Keratinocyte (primary cell): ENCODE measurements around the gene VWA7. TPM values are rescaled to one million over a fixed set of nuclear protein-coding genes. Genes with fewer than 3 reads are reported as not detected.

Experiments used
- DNase-seq: peaks from one replicate; pipeline ENCODE4 v3.0.0-alpha.2; 2011; ENCODE audit warnings: low read depth, missing footprints, low spot score
- FAIRE-seq: peaks from 2 replicates; lab custom pipeline; 2011; peaks lifted over from hg19 to GRCh38; lab: Jason Lieb, UNC
- H2AFZ ChIP-seq: 2 replicates; pipeline ENCODE4 v1.6.0; 2012; ENCODE audit warnings: low read length, control low read depth, inconsistent platforms; ENCODE audit not compliant: control insufficient read depth
- H3K27ac ChIP-seq: 2 replicates; pipeline ENCODE4 v1.5.1; 2011; ENCODE audit warnings: low read length; ENCODE audit not compliant: control insufficient read depth, insufficient read depth
- H3K27me3 ChIP-seq: 3 replicates; pipeline ENCODE4 v1.6.0; 2011; ENCODE audit warnings: low read length; ENCODE audit not compliant: control insufficient read depth, insufficient read depth; ENCODE audit errors: extremely low read depth
- H3K36me3 ChIP-seq, 2 experiments: 2 replicates in 1 of 2; 3 replicates in 1 of 2; pipeline ENCODE4 v1.5.1; 2011; ENCODE audit warnings: low read length in 2 of 2, mild to moderate bottlenecking in 1 of 2; ENCODE audit not compliant: control insufficient read depth in 2 of 2, insufficient read depth in 2 of 2; ENCODE audit errors: extremely low read depth in 1 of 2
- H3K4me1 ChIP-seq: 3 replicates; pipeline ENCODE4 v1.5.1; 2011; ENCODE audit warnings: low read length; ENCODE audit not compliant: control insufficient read depth, insufficient read depth; ENCODE audit errors: extremely low read depth
- H3K4me2 ChIP-seq: 3 replicates; pipeline ENCODE4 v1.6.0; 2011; ENCODE audit warnings: low read depth, low read length; ENCODE audit not compliant: control insufficient read depth, insufficient read depth; ENCODE audit errors: extremely low read depth
- H3K4me3 ChIP-seq, 3 experiments: fragments of 200-600 bp in 1 of 3; sonication (generic) in 1 of 3; 2 replicates in 2 of 3; 3 replicates in 1 of 3; pipeline ENCODE4 v1.5.1; 2011 to 2016; ENCODE audit warnings: low read length in 3 of 3, mild to moderate bottlenecking in 3 of 3, control low read depth in 2 of 3, inconsistent platforms in 1 of 3, low read depth in 1 of 3, mixed read lengths in 1 of 3, mixed run types in 1 of 3, moderate library complexity in 1 of 3; ENCODE audit not compliant: control insufficient read depth in 2 of 3, insufficient read depth in 2 of 3; ENCODE audit errors: extremely low read depth in 1 of 3
- H3K79me2 ChIP-seq: 2 replicates; pipeline ENCODE4 v1.6.0; 2012; ENCODE audit warnings: low read length; ENCODE audit not compliant: control insufficient read depth, insufficient read depth
- H3K9ac ChIP-seq: 3 replicates; pipeline ENCODE4 v1.6.0; 2011; ENCODE audit warnings: low read length; ENCODE audit not compliant: control insufficient read depth, insufficient read depth; ENCODE audit errors: extremely low read depth
- H3K9me1 ChIP-seq: 3 replicates; pipeline ENCODE4 v1.6.0; 2011; ENCODE audit warnings: low read length; ENCODE audit not compliant: control insufficient read depth, insufficient read depth; ENCODE audit errors: extremely low read depth
- H3K9me3 ChIP-seq: 2 replicates; pipeline ENCODE4 v1.5.1; 2012; ENCODE audit warnings: low read depth, low read length; ENCODE audit not compliant: control insufficient read depth
- H4K20me1 ChIP-seq: 3 replicates; pipeline ENCODE4 v1.6.0; 2011; ENCODE audit warnings: low read length; ENCODE audit not compliant: control insufficient read depth, insufficient read depth; ENCODE audit errors: extremely low read depth
- EZH2 ChIP-seq: IDR thresholded peaks from one replicate; pipeline ENCODE4 v1.6.1; 2012; ENCODE audit warnings: inconsistent platforms, mild to moderate bottlenecking, low read length, moderate library complexity
- dilution Hi-C: fragments of 300-500 bp; cut with MboI; formaldehyde crosslinking; loops from one replicate; pipeline ENCODE4 v1.7.0; 2020; ENCODE audit warnings: low sequenced_read_pairs; ENCODE audit not compliant: extremely low pct_ligation_motif_present
- polyA plus RNA-seq, 5 experiments: library from polyadenylated mRNA; depleted of rRNA in 3 of 5; stranded (reverse) in 3 of 5; stranded (forward) in 1 of 5; unstranded in 1 of 5; fragments of >200 nt; gene quantifications; 1 replicate in 1 of 5; 2 replicates in 3 of 5; 3 replicates in 1 of 5; pipeline versions ENCODE4 v1.2.1 to v1.2.3, GENCODE V29; 2011 to 2012; ENCODE audit warnings: missing spikeins in 2 of 5, low read depth in 1 of 5, low replicate concordance in 1 of 5
- TF ChIP-seq, protein P1 (sequence below), 3 experiments: IDR thresholded peaks in 1 of 3; conservative IDR thresholded peaks in 1 of 3; optimal IDR thresholded peaks in 1 of 3; 2 replicates in 2 of 3; 3 replicates in 1 of 3; pipeline versions ENCODE3 to v1.5.1; 2011; ENCODE audit warnings: low read length in 3 of 3, mild to moderate bottlenecking in 3 of 3, moderate library complexity in 2 of 3, control low read depth in 1 of 3, inconsistent platforms in 1 of 3; ENCODE audit not compliant: insufficient read depth in 2 of 3; ENCODE audit errors: extremely low read depth in 1 of 3

VWA7 gene
- polyA plus RNA-seq, 1 donor (not counting 4 experiments of a cell fraction or from before 2014, with no cell fraction given) = 0.47 TPM

DNA sequence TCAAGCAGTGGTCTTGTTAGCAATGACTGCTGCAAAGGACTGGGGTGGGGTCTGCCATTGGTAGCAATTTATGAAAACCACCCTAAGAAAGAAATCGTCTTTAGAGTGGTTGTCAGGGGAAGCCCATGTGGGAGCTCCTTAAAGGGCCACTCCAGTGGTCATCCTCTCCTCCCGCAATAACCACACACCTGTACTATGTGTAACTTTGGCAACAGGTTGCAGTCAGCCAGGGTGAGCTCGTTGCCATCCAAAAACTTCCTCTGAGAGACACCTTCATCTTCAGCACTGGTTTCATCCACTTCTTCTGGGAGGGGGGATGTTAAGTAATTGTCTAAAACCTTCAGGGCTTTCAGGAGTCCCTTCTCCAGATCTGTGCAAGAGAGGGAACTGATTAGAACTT, 45.1 kb downstream of the VWA7 start:
- Histone ChIP-seq H4K20me1 (peaks cover 19% of the 10 kb centered on the region), H3K4me3 (no peak overlapping the region), H3K27me3 (no peaks in the 10 kb centered on the region), H3K4me1 (peaks cover 30% of the 10 kb centered on the region), H3K79me2 (peaks cover 39% of the 10 kb centered on the region), H3K36me3 (peaks cover 29 to 42% of the 10 kb centered on the region in 2 experiments), H3K4me2 (no peak overlapping the region), H3K9me3 (no peaks in the 10 kb centered on the region), H3K9ac (no peak overlapping the region), H2AFZ (no peak overlapping the region), H3K27ac (no peak overlapping the region), H3K9me1 (peaks cover 4% of the 10 kb centered on the region)
- dilution Hi-C loops = no loop called here
- no peak for DNase-seq
- TF ChIP-seq EZH2 = no peak
- TF ChIP-seq, protein P1, sequence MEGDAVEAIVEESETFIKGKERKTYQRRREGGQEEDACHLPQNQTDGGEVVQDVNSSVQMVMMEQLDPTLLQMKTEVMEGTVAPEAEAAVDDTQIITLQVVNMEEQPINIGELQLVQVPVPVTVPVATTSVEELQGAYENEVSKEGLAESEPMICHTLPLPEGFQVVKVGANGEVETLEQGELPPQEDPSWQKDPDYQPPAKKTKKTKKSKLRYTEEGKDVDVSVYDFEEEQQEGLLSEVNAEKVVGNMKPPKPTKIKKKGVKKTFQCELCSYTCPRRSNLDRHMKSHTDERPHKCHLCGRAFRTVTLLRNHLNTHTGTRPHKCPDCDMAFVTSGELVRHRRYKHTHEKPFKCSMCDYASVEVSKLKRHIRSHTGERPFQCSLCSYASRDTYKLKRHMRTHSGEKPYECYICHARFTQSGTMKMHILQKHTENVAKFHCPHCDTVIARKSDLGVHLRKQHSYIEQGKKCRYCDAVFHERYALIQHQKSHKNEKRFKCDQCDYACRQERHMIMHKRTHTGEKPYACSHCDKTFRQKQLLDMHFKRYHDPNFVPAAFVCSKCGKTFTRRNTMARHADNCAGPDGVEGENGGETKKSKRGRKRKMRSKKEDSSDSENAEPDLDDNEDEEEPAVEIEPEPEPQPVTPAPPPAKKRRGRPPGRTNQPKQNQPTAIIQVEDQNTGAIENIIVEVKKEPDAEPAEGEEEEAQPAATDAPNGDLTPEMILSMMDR (optimal IDR thresholded peaks at IDR 0.05 in 1 of 3, IDR thresholded peaks at IDR 0.05 in 1 of 3, conservative IDR thresholded peaks at IDR 0.05 in 1 of 3; ENCODE audit: extremely low read depth in 1 of 3, insufficient read depth in 2 of 3, low read length in 3 of 3) = no peak
- FAIRE-seq = no peak

DNA sequence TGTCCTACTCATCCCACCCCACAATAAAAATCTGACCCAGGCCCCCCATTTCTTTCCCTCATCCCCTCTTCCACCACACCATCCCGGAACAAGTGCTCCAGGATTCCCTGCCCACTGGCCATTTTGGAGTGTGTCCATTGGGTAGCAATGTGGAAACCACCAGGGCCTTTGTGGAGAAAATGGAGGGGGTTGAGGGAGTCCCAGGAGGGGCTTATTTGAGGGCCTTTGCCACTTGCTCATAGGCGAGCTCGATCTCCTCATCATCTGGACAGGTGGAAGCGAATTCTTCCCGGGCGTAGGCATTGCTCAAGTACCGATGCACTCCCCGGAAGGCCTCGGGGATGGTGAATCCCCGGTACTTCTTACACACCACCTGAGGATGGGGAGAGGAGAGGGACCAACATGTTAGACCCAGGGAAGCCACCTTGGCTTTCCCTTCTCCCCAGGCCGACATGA, 46.5 kb downstream of the VWA7 start:
- dilution Hi-C loops = no loop called here
- peak overlapping the region; percentile 91 for H3K4me2 ChIP-seq
- TF ChIP-seq, protein P1 (optimal IDR thresholded peaks at IDR 0.05 in 1 of 3, IDR thresholded peaks at IDR 0.05 in 1 of 3, conservative IDR thresholded peaks at IDR 0.05 in 1 of 3; ENCODE audit: extremely low read depth in 1 of 3, insufficient read depth in 2 of 3, low read length in 3 of 3) = no peak
- TF ChIP-seq EZH2 = no peak
- peaks cover 29 to 43% of the 10 kb centered on the region in 2 experiments for H3K36me3 ChIP-seq
- no peak overlapping the region for H3K9ac ChIP-seq
- H2AFZ ChIP-seq = no peak overlapping the region
- peaks cover 25% of the 10 kb centered on the region for H3K4me1 ChIP-seq
- H3K79me2 ChIP-seq = peaks cover 26% of the 10 kb centered on the region
- H3K9me1 ChIP-seq = peaks cover 4% of the 10 kb centered on the region
- no peak for FAIRE-seq
- H3K27me3 ChIP-seq = no peaks in the 10 kb centered on the region
- peaks cover 19% of the 10 kb centered on the region for H4K20me1 ChIP-seq
- no peak overlapping the region for H3K27ac ChIP-seq
- H3K9me3 ChIP-seq = no peaks in the 10 kb centered on the region
- no peak overlapping the region for H3K4me3 ChIP-seq
- DNase-seq = no peak
